GM18870 (cell line): ENCODE measurements around the gene SCYGR4.

Source experiments
- ATAC-seq: cut with Tn5 transposase; IDR thresholded peaks from one replicate; pipeline ENCODE4 v1.9.1; 2021; ENCODE audit warnings: moderate library complexity; ENCODE audit not compliant: unreplicated experiment

SCYGR4 gene

GRCh38 chr2:227613272-227613660 is 4.0 kb upstream of the SCYGR4 start:
- no peak for ATAC-seq

DNA sequence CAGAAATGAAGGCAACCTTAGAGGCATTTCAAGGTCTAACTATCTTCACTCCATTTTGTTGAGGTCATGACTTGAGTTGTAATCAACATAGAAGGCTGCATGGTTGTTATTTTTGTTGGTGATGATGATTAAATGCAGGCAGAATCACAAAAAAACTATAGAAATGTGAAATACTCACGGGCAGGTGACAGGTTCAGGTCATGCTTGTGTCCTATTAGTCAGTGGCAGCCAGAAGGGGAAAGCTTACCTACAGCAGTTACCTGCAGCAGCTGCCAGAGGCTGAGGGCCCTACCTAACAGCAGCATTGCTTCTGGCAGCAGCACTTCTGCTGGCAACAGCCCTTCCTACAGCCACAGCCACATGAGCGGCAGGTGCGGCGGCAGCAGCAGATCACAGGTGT is 3.1 kb upstream of the SCYGR4 start:
- ATAC-seq = no peak

GRCh38 chr2:227614740-227615139 is 2.6 kb upstream of the SCYGR4 start, which contains the start of gene SCYGR3:
SCYGR3 (minus strand) TSS chr2:227614840; CDS start chr2:227614840, 0 bp downstream.
- ATAC-seq = no peak

DNA sequence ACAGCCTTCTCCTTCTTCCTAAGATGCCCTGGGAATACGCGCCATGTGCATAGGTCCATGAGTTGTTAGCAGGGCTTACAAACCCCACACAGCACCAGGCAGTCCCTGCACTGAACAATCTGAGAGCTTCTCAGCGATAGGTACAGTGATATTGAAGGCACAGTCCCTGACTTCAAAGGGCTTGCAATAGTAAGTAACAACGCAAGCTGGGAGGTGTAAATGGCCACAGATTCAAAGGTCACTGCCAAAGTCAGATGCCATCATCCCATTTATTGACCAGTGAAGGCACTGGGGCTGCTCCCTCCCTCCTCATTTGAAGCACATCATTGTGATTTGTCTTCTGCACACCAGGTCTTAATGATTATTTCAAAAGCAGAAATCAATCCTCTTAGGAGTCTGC is 2.1 kb upstream of the SCYGR4 start:
- no peak for ATAC-seq

DNA sequence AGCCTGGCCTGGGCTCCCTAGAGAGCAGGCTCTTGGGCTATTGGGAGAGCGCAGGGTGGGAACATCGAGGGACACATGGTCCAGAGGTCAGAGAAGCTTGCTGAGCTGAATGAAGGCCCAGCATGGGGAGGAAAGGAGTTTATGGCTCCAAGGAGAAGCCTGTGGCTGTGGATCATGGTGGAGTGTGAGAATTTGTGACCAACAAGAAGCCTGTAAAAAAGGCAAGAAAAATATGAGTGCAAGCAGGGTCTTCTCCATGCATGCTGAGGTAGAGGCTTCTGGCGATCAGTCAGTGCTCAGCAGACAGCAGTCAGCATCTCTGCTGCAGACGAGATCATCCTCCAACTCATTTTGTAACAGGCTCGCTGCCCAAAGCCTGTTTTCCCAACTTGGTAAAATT is 1.4 kb upstream of the SCYGR4 start:
- no peak for ATAC-seq

DNA sequence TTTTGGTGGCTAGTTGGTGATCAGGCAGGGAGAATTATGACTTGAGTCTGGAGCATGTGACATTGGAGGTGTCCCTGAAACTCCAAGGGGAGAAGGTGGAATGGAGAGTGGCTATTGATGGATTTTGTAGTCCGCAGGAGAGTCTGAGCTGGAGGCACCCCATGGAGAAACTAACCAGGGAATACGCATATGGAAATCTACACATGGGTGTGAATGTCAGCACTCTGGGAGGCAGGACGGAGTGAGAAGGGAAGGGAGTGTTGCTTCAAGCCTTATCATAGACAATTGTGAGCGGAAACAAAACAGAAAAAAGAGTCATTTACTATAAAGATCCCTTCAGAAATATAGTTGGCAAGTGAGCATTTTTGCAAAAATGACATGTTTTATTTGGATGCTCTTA is 667 bp upstream of the SCYGR4 start:
- no peak for ATAC-seq

- no peak for ATAC-seq
Observed at GRCh38 chr2:227623226-227623625, 5.9 kb downstream of the SCYGR4 start.

- ATAC-seq = no peak
Observed at GRCh38 chr2:227625420-227625819, 8.1 kb downstream of the SCYGR4 start.

- ATAC-seq = no peak
Observed at GRCh38 chr2:227626580-227627151, 9.4 kb downstream of the SCYGR4 start.

DNA sequence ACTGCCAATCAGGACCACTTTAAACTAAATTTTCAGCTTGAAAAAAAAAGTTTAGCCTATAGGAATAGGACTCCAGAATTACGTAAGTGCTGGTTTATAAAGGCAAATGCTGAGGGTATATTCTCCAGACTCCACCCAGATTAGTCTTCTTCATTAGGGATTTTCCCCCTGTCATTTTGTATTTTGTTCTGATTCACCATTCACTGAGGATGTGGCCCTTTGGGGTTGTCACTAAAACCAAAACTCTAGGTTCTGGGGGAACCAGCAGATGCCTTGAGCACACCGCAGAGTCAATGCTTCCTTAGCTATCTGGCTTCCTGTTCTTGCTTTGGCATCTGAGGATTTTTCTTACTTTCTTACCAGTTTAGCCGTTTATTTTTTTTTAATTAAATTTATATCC is 10.5 kb downstream of the SCYGR4 start:
- ATAC-seq = peak; percentile 99

GRCh38 chr2:227629435-227629834 is 12.1 kb downstream of the SCYGR4 start:
- ATAC-seq = no peak

DNA sequence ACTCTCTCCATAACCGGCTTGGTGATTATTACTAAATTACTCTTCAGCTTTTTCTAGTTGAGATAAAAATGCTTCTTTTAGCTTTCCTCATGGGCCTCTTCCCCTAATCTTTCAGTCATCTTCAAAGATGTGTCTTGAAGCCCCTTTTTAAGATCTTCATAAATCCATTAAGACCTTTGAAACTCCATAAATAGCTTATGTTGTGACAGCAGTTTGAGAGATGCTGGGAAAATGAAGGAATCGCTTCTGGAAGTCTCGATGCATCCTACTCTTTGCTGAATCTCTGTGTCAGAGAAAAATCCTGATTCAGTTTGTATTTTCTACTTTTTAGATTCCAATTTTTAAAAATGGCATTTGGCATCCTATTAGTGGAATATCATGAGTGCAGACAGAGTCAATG is 13.0 kb downstream of the SCYGR4 start:
- ATAC-seq = no peak

- ATAC-seq = no peak
Observed at GRCh38 chr2:227632827-227633226, 15.5 kb downstream of the SCYGR4 start.

- ATAC-seq = no peak
Observed at GRCh38 chr2:227634201-227634600, 16.9 kb downstream of the SCYGR4 start.

DNA sequence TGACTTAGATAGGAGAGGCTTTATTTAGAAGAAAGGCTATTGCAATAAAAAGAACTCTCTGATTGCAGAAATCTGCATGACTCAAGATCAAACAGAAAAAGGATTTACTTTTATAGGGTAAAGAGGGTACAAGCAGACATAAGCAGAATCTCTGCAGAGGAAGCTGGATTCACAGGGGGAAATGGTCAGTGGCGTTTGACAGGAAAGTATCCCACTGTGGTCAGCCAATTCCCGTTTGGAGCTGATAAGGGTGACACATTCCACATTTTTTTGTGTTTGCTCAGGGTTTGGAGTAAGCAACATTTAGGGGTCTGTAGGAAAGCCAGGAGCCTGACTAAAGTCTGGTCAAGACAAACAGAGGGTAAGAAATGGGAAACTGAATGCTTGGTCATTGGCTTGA is 25.4 kb downstream of the SCYGR4 start:
- ATAC-seq = no peak

GRCh38 chr2:227643990-227644551 is 26.8 kb downstream of the SCYGR4 start:
- ATAC-seq = no peak

DNA sequence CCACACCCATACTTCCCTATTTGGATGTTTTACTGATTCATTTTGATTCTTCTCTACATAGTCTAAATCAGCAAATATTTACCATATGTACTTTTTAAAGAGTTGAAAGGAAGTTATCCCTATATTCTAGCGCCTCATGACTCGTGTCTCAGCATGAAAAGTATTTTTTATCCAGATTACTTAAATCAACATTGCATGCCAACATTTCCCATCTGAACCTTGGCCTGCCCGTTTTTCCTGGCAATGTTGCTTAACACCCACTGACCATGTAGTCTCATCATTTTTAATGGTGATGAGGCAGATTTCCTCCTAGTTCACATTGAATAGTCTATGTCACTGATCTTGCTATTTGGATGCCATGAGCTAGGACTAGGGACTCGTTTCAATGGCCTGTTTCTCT is 36.1 kb downstream of the SCYGR4 start:
- ATAC-seq = no peak

DNA sequence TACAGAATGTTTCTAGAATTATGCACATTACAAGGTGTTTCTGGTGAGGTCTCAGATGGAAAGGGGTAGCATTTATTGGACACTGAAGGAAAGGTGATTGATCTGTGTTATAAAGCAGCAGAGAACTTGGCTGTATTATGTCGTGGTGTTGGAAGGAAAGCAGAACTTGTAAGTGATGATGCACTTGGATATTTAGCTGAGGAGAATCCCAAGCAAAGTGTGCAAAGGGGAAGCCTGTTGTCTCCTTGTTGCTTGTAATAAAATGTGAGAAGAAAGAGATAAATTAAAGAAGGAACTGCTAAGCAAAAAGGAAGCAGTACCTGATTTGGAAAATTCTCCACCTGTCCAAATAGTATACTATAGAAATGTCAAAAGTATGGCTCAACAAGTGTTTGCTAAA is 37.1 kb downstream of the SCYGR4 start:
- ATAC-seq = no peak

DNA sequence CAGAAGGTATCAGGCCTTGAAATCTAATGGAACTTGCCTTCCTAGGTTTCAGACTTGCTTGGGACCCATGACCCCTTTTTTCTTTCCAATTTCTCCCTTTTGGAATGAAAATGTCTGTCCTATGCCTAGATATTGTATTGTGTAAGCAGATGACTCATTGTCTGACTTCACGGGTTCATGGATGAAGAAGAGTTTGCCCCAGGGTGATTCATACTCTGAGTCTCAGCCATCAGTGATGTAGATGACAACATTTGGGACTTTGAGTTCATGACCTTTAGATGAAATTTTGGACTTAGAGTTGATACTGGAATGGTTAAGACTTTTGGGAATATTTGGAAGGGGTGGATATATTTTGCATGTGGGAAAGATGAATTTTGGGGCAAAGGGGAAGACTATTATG is 38.2 kb downstream of the SCYGR4 start:
- no peak for ATAC-seq

DNA sequence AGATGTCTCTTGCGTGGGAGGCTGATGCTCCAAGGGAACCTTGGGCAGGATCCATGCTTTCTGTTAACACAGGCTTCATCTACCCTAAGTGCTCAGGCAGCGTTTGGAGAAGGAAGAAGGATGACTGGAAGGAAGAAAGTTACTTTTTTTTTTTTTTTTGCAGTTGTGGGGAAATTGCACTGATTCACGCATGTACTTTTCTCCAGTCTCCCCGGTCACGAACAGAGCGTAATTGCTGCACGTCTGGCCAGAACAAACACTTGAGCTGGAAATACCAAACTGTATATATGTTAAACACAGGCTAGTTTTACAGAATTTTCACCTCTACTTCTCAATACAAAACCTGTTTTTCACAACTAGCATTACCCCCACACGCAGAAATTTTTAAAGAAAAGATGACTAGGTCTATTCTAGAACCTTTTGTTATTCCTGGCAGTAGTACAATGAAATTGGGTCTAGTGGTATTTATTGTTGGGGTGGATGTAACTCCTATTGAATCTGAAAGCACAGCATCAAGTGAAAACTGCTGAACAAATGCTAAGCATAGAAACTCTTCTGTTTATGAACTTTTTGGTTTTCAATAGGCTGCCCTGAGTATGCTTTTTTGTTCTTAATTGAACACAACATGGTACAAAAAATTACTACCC is 40.0 kb downstream of the SCYGR4 start:
- ATAC-seq = no peak

DNA sequence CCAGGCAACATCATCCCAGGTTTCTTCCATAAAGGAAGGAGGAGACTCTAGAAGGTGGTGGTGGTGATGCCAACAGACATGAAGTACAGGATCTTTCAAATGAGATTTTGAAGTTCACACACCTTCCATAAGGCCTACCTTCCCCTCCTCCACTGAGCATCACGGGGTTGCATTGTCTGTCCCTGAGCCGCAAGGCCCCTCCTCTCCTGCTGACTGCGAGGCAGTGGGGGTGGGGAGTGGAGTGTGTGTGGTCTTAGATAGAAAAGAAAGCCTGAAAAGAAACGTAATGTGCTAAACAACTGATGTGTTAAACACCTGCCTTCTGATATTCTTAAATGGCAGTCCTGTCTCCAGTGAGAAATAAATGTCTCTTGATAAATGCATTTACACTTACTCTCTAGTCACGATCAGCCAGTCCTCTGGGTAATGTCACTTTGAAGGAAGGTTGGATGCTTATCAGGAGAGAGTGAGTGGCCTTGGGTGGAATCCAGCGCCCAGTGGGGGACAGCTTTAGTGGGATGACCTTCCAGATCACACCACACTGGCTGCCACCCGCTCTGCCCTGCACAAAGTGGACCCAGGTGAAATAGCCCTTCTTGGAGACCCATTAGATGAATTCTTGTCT is 43.8 kb downstream of the SCYGR4 start:
- ATAC-seq = no peak

GRCh38 chr2:227661827-227662226 is 44.5 kb downstream of the SCYGR4 start:
- ATAC-seq = no peak
